RWPE2 (cell line): Measurements from ENCODE around the gene TSPAN4.

Source experiments
- ATAC-seq: fragments of 200-7000 bp; cut with Tn5 transposase; 3 replicates; pipeline ENCODE4 v1.9.1; 2021; ENCODE audit warnings: low read depth
- DNase-seq: peaks from one replicate; pipeline ENCODE4 v3.0.0-alpha.2; 2020; ENCODE audit warnings: low spot score
- H3K27ac ChIP-seq: fragments of 450-650 bp; 2 replicates; pipeline ENCODE4 v1.5.1; 2017; ENCODE audit warnings: mild to moderate bottlenecking; ENCODE audit not compliant: poor library complexity, severe bottlenecking
- H3K27me3 ChIP-seq: fragments of 250-450 bp; sonication (Bioruptor Pico); 2 replicates; pipeline ENCODE4 v1.5.1; 2021; ENCODE audit warnings: mild to moderate bottlenecking, moderate library complexity; ENCODE audit not compliant: insufficient read depth, poor library complexity, severe bottlenecking
- H3K36me3 ChIP-seq: fragments of 250-450 bp; sonication (Bioruptor Pico); 2 replicates; pipeline ENCODE4 v1.5.1; 2020; ENCODE audit warnings: low read depth, mild to moderate bottlenecking, moderate library complexity
- H3K4me1 ChIP-seq: fragments of 250-450 bp; sonication (Bioruptor Pico); 2 replicates; pipeline ENCODE4 v1.5.1; 2021; ENCODE audit warnings: mild to moderate bottlenecking, moderate library complexity; ENCODE audit not compliant: insufficient read depth, poor library complexity, severe bottlenecking
- H3K4me3 ChIP-seq: fragments of 250-450 bp; sonication (Bioruptor Pico); 2 replicates; pipeline ENCODE4 v1.5.1; 2021; ENCODE audit warnings: mild to moderate bottlenecking, moderate library complexity; ENCODE audit not compliant: severe bottlenecking
- H3K9me3 ChIP-seq: fragments of 250-450 bp; sonication (Bioruptor Pico); 2 replicates; pipeline ENCODE4 v1.5.1; 2021; ENCODE audit warnings: mild to moderate bottlenecking, moderate library complexity; ENCODE audit not compliant: severe bottlenecking
- CTCF ChIP-seq: fragments of 450-650 bp; IDR thresholded peaks from one replicate; pipeline ENCODE4 v1.5.1; 2017; ENCODE audit warnings: mild to moderate bottlenecking, moderate library complexity; ENCODE audit not compliant: poor library complexity, severe bottlenecking

TSPAN4 gene

GRCh38 chr11:798093-798713 lies 44.4 kb upstream of the TSPAN4 start, which contains the start of gene SLC25A22:
SLC25A22 (minus strand) TSS chr11:798281; CDS start chr11:795006, 3,275 bp downstream.
- no peak for DNase-seq
- peak; percentile 92 for TF ChIP-seq CTCF
- H3K9me3 ChIP-seq = no peaks in the 10 kb centered on the region
- peak within 1 kb of the TSS; percentile 69 for H3K4me3 ChIP-seq
- peak; percentile 46 for ATAC-seq
- peaks cover 2% of the 10 kb centered on the region for H3K4me1 ChIP-seq
- H3K36me3 ChIP-seq = peaks cover 25% of the 10 kb centered on the region
- H3K27ac ChIP-seq = peak within 1 kb of the TSS; percentile 70
- no peaks in the 10 kb centered on the region for H3K27me3 ChIP-seq

DNA sequence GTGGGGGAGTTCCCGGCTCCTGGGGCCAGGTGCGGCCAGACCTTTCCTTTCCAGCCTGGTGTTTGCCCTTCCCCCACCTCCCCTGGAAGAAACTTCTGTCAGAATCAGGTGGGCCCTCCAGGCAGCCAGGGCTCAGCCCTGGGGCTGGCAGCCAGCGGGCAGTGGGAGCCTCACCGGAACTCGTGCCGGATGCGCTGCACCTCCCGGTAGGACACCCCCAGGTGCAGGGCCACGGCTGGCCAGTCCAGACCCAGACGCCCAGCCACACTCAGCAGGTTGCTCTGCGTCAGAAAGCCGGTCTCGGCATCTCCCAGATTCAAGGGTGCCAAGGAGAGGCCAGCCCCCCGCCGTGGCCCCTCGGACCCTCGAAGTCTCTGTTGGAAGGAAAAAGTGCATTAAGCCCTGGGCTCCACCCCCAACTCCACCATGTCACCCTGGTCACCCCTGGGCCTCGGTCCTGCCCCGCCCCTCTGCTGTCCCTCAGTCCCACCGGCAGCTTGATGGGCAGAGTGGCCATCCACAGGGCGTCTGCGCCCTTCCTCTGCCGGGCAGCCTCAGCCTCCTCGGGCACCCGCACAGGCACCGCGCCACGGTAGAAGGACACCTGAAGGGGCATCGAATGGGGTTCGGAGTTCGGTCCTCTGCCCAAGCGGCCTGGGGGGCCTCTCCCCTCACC lies 42.9 kb upstream of the TSPAN4 start:
- H3K9me3 ChIP-seq = no peaks in the 10 kb centered on the region
- peaks cover 6% of the 10 kb centered on the region for H3K4me1 ChIP-seq
- DNase-seq (no peak), ATAC-seq (no peak)
- no peaks in the 10 kb centered on the region for H3K27me3 ChIP-seq
- H3K27ac ChIP-seq = no peak overlapping the region
- no peak for TF ChIP-seq CTCF
- H3K36me3 ChIP-seq = peaks cover 20% of the 10 kb centered on the region
- no peak overlapping the region for H3K4me3 ChIP-seq

- no peak for TF ChIP-seq CTCF
- Histone ChIP-seq H3K4me1 (peaks cover 6% of the 10 kb centered on the region), H3K36me3 (peaks cover 20% of the 10 kb centered on the region), H3K27ac (no peak overlapping the region), H3K9me3 (no peaks in the 10 kb centered on the region), H3K4me3 (no peak overlapping the region), H3K27me3 (no peaks in the 10 kb centered on the region)
- DNase-seq = no peak
- ATAC-seq = no peak
These were observed 42.2 kb upstream of the TSPAN4 start for GRCh38 chr11:800473-800872.

DNA sequence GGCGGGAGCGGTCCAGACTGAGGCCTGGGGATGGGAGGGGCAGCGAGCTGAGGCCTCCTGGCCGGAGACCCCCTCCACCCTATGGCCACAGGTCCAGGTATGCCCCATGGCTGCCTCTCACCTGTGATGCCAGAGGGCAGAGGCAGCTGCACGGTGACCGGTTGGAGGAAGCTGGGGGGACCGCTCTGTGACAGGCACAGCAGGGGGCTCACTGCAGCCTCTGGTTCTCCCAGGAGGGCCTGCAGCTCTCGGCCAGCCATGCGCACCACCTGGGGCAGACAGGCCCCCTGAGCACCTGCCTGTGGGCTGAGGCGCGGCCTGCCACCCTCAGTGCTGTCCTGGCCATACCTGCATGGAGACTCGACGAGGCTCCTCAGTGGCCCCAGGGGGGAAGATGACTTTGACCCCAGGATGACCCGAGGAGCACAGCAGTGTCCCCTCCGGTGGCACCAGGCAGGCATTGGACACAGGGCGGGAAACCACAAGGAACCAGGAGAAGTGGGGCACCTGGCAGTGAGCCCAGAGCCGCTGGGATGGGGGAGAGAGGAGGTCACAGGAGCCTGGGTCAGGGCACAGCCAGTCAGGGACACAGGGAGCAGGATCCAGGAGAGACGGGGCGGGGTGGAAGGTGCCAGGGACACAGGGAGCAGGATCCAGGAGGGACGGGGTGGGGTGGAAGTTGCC lies 41.4 kb upstream of the TSPAN4 start:
- H3K9me3 ChIP-seq = no peaks in the 10 kb centered on the region
- H3K4me3 ChIP-seq = no peak overlapping the region
- DNase-seq = no peak
- TF ChIP-seq CTCF = no peak
- peaks cover 20% of the 10 kb centered on the region for H3K36me3 ChIP-seq
- H3K27me3 ChIP-seq = no peaks in the 10 kb centered on the region
- H3K27ac ChIP-seq = no peak overlapping the region
- peaks cover 6% of the 10 kb centered on the region for H3K4me1 ChIP-seq
- ATAC-seq = no peak
